Fibroblast of skin of back (primary cell): ENCODE measurements around the gene TNXB.
A peak's percentile ranks its signal among the peaks of the same experiment; 100 is the strongest.
"Not testable (repeated sequence)": the region's sequence is repeated elsewhere in the genome, so short reads cannot be mapped to it uniquely, and the experiment has no call there.

Experiments used
- DNase-seq: peaks from one replicate; pipeline ENCODE4 v3.0.0-alpha.2; 2013

Gene TNXB

DNA sequence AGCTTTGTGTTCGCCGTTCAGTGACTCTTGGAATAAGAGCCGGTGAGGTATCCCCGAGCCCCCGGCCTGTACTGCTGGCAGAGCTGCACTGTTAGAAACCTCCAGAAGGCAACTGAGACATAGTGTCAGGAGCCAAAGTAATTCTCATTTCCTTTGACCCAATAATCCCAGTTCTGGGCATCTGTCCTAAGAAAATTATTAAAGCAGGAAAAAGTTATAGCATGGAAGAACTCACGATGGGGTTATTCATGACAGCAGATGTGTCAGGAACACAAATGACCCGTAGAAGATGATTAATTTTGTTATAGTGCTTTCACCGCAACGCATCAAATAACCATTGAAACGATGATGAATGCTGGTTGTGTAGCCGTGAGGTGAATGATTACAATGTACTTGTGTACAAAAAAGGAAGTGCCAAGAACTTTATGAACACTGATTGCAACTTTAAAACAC, 50.6 kb downstream of the TNXB start:
- DNase-seq, result no peak

DNA sequence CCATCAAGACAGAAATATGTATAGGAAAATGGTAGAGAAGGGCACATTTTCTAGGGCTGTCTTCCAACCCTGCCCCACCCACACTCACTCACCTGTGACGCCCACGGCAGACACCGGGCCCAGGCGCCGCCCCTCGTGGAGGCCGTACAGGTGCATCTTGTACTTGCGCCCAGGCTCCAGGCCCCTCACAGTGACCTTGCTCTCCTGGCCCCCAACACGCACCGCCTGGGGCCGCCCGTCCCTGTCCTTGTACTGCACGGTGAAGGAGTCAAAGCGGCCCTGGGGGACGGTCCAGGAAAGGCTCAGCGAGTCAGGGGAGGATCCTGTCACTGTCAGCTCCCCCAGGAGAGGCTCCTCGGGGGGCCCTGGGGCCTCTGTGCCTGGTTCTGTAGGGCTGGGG, 51.2 kb downstream of the TNXB start:
- DNase-seq, result no peak

DNA sequence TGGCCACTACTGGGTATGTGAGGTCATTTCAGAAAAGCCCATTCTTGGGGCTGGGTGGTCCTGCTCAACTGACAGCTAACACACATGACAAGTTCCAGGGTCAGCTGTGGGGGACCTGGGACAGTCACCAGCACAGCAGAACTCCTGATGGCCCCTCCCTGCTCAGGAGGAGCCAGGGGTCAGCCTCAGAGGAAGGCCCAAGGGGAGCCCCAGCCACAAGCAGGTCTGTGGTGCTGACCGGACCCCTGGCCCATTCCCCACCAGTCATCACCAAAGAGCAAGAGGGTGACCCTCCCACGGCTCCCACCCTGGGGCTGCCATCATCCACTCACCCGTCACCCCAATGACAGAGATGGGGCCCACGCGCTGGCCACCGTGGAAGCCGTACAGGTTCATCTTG, 52.9 kb downstream of the TNXB start:
- no peak for DNase-seq

DNA sequence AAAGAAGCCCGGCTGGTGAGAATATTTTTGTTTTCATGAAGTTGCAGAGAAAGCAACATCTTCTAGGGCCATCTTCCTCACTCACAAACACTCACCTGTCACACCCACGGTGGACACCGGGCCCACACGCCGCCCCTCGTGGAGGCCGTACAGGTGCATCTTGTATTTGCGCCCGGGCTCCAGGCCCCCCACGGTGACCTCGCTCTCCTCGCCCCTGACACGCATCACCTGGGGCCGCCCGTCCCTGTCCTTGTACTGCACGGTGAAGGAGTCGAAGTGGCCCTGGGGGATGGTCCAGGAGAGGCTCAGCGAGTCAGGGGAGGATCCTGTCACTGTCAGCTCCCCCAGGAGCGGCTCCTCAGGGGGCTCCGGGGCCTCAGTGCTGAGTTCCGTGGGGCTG, 53.4 kb downstream of the TNXB start:
- DNase-seq, result not testable (repeated sequence)

DNA sequence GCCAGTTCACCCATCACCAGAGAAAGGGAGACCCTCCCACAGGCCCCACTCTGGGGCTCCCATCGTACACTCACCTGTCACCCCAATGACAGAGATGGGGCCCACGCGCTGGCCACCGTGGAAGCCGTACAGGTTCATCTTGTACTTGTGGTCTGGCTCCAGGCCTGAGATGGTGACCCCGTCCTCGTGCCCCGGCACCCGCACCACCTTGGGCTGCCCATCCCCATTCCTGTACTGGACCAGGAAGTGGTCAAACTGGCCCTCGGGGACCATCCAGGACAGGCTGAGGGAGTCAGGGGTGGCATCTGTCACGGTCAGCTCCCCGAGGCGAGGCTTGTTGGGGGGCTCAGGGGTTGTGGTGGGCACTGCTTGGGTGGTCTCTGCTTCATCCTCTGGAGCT, 55.8 kb downstream of the TNXB start:
- not testable (repeated sequence) for DNase-seq

DNA sequence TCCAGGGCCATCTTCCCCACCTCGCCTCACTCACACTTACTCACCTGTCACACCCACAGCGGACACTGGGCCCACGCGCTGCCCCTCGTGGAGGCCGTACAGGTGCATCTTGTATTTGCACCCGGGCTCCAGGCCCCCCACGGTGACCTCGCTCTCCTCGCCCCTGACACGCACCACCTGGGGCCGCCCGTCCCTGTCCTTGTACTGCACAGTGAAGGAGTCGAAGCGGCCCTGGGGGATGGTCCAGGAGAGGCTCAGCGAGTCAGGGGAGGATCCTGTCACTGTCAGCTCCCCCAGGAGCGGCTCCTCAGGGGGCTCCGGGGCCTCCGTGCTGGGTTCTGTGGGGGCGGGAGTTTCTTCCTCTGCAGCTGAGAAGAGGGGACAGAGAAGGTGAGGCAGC, 56.5 kb downstream of the TNXB start:
- DNase-seq, result not testable (repeated sequence)

DNA sequence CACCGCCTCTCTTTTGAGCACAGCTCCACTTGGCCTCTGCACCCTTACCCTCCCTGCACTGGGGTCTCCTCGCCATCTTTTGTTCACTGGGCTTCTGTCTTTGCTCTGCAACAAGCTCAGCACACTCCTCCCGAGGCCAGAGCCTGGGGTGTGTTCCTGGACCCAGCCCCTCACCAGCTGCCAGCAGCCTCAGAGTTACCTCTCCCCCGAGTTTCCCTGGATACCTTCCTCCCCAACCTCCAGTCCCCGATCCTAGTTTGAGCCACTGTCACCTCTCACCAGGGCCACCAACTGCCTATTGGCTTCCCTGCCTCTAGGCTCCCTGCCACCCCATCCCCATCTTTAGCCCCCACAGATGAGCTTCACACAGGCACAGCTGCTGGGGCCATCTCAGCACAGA, 58.6 kb downstream of the TNXB start:
- DNase-seq, result no peak

DNA sequence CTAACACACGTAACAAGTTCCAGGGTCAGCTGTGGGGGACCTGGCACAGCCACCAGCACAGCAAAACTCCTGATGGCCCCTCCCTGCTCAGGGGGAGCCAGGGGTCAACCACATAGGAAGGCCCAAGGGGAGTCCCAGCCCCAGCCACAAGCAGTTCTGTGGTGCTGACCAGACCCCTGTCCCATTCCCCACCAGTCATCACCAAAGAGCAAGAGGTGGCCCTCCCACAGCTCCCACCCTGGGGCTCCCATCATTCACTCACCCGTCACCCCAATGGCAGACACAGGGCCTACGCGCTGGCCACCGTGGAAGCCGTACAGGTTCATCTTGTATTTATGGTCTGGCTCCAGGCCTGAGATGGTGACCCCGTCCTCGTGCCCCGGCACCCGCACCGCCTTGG, 59.4 kb downstream of the TNXB start:
- DNase-seq, result not testable (repeated sequence)

DNA sequence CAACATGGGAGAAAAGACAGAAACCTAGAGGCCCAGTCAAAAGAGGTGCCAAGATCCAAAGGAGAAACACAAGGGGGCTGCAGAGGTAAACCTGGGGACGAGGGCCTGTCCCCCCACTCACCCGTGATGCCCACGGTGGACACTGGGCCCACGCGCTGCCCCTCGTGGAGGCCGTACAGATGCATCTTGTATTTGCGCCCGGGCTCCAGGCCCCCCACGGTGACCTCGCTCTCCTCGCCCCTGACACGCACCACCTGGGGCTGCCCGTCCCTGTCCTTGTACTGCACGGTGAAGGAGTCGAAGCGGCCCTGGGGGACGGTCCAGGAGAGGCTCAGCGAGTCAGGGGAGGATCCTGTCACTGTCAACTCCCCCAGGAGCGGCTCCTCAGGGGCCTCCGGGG, 60.0 kb downstream of the TNXB start:
- DNase-seq, result not testable (repeated sequence)

DNA sequence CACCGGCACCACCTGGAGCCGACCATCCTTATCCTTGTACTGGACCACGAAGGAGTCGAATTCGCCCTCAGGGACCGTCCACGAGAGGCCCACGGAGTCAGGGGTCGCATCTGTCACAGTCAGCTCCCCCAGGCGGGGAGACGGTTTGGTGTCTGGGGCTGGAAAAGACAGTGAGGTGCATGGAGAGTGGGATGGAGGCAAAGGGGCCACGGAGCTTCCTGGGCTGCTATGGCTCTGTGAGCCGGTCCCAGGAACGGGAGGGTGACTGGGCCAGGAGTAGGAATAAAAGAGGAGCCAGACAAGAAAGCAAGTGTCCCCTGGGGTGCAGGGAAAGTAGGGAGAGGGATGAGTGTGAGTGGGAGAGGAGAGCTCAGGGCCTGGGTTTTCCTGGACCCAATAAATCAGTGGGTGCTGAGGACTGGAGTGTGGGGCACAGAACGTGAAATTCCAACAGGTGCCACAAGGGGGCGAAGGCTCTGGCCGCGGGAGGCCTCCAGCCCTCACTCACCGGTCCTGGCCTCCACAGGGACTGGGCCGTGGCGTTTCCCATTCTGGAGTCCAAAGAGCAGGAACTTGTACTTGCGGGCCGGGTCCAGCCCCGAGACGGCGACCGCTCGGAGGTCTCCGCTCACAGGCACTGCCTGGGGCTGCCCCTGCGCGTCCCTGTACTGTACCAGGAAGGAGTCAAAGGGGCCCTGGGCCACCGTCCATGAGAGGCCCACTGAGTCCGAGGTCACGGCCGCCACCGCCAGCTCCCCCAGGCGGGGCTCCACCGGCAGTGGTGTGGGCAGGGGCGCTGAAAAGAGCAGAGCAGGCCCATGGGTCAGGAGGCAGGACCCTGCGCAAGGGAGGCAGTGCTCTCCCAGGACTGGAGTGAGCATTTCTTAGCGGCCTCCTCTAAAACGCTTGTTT, 61.0 kb downstream of the TNXB start:
- peak; percentile 46 for DNase-seq

DNA sequence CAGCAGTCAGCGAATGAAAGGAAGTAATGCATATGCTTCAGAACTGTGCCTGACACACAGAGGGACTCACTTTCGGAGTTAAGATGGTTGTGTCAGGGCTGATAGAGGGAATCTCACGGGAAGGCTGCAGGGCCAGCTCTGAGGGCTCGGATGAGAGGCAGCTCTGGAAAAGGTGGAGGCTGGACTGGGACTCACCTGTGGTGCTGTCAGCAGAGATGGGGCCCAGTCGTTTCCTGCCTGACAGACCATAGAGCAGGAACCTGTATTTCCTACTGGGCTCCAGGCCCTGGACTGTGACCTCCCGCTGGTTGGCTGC, 61.6 kb downstream of the TNXB start:
- no peak for DNase-seq

DNA sequence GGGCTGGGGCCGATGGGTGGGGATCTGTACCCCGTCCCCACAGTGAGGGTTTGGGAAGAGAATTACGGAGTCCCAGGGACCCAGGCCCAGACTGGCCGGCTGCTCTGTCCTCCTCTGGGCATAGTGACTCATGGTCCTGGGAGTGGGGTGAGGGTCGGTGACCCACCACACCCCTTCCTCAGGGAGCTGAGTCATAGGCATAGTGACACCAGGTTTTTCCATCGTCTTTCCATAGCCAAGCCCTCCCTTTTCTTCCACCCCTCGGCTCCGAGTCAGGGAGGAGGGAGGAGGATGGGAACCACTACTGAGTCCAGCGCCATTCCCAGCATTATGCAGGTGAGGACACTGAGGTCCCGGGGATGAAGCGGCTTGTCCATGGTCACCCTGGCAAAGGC, 62.1 kb downstream of the TNXB start:
- peak; percentile 71 for DNase-seq

DNA sequence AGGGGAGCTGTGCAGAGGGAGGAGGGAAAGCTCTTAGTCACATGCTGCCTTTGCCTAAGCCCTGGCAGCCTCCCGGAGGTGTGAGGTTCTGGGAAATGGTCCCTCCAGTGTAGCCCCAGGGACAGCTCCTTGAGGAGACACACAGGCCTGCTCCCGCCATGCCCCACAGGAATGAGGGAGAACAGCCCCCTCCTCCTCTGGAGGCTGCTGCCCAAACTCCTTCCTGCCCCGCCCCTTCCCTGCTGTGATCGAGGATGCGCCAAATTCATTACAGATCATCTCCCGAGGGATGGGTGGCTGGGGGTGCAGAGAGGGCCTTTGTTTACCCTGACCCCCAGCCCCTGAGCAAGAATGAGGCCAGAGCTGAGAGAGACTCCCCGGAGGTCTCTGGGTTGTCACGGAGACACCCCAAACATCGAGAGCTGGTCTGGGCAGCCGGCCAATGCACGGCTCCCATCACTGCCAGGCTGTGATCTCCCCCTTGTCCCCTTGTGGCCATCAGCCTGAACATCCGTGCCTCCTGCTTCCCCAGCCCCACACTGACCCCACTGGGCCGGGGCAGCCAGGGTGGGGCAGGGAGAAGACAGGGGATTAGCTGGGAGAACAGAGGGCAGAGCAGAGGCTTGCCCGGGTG, 62.6 kb downstream of the TNXB start:
- DNase-seq, result peak; percentile 72

DNA sequence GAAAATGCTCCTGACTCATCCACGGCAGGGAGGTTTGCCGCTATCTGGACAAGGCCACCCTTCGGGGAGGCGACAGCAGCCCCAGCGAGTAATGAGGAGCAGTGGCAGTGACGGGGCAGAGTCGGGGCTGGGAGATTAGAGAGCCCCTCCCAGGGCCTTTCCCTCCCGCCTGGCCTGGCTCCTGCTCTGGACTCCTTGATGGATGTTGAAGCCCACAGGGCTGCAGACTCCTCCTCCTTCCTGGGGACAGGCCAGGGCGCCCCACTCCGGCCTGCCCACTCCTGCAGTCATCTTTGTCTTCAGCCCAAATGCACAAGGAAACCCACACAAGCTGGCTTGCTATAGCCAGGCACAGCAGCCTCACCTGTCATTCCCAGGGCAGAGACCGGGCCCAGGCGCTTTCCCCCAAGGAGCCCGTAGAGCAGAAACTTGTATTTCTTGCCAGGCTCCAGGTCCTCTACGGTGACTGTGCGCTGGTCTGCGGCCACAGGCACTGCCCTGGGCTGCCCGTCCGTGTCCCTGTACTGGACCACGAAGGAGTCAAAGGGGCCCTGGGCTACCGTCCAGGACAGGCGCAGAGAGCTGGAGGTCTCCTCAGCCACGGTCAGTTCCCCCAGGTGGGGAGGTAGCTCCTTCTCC, 63.2 kb downstream of the TNXB start:
- peak; percentile 32 for DNase-seq

DNA sequence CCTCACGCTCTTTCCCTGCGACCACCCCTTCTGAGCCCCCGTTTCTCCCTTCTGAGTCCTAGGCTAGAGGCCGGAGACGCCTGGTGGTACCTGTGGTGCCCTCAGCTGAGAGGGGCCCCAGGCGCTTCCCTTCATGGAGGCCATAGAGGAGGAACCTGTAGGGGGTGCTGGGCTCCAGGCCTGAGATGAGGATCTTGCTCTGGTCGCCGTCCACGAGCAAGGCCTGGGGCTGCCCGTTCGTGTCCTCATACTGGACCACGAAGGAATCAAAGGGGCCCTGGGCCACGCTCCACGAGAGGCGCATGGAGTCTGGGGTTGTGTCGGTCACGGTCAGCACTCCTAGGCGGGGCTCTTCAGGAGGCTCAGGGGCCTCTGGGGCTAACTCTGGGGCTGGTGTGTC, 64.2 kb downstream of the TNXB start:
- DNase-seq, result not testable (repeated sequence)

DNA sequence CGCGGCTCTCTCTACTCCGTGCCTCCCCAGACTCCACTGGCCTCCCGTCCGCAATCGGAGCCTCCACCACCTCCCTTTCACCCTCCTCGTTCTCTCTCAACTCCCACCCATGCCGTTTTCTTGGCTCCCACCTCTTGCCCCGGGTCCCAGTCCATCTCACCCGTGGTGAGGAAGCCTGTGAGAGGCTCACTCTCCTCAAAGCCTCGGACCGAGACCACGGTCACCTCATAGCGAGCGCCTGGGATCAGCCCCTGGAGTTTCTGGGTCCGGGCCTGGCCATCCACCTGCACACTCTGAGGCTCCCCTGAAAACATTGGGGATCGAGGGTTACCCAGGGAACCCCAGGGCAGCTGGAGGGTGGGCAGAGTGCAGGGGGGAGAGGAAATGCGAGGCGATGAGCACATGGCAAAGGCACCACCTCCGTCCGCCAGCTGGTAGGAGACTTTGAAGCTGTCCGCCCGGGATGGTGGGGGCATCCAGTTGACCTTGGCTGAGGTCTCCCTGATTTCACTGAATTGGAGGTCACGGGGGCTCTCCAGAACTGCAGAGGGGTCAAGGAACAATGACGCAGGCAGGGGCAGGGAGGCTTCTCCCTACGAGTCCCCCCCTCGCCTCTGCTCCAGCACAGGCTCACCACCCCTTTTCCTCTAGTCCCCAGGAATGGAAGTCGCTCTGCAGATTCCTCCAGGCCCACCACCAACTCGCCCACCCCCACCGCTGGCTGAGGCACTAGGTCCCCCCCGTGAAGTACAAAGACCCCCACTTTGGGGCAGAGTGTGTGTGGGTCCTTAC, 65.4 kb downstream of the TNXB start:
- DNase-seq, result not testable (repeated sequence)

DNA sequence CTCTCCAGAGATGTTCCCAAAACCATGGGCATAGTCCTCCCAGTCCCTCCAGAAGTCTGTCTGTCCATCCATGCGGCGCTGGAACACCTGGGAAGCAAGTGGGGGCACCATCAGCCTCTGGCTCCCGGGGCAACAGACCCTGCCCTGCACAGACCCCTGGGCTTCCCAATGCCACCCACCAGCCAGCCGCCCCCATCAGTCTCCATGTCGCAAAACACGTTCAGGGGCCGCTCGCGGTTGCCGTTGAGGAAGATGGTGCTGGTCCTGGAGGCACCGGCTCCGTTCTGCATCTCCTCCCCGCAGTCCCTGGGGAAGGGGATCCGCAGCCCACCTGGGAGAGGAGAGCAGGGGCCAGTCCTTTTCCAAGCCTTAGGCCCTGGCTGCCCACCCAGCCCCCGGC, 66.9 kb downstream of the TNXB start:
- DNase-seq, result not testable (repeated sequence)

DNA sequence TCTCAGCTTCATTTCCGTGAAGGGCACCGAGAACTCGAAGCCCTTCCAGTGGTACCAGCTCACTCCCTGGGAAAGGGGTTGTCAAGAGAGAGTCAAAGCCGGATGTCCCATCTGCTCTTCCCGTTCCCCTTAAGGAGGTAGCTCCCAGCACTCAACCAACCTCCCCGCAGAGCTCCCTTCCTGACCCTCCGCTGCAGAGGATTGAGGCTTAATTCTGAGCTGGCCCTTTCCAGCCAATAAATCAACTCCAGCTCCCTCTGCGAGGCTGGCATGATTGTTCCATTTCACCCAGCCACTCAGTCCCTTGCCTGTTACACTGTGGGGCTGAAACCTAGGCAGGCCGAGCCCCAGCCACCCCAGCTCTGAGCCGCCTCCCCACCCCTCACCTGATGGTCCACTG, 67.8 kb downstream of the TNXB start:
- not testable (repeated sequence) for DNase-seq

DNA sequence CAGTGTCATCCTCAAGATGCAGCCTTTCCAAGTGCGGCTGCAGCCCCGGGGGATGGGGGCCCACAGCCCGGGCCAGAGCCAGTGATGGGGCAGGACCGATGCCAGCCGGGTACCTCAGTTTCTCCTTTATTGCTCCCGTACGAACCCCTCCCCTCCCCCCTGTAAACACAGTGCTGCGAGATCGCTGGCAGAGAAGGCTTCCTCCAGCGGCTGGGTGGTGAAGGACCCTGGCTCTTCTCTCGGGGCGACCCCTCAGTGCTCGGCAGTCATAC, 68.2 kb downstream of the TNXB start:
- not testable (repeated sequence) for DNase-seq

DNA sequence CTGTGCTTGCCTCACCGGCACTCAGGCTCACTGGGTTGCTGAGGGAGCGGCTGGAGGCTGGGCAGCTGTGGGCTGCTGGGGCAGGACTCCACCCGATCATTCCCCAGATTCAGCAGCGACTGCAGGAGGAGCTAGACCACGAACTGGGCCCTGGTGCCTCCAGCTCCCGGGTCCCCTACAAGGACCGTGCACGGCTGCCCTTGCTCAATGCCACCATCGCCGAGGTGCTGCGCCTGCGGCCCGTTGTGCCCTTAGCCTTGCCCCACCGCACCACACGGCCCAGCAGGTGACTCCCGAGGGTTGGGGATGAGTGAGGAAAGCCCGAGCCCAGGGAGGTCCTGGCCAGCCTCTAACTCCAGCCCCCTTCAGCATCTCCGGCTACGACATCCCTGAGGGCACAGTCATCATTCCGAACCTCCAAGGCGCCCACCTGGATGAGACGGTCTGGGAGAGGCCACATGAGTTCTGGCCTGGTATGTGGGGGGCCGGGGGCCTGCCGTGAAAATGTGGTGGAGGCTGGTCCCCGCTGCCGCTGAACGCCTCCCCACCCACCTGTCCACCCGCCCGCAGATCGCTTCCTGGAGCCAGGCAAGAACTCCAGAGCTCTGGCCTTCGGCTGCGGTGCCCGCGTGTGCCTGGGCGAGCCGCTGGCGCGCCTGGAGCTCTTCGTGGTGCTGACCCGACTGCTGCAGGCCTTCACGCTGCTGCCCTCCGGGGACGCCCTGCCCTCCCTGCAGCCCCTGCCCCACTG, 68.7 kb downstream of the TNXB start:
- DNase-seq, result not testable (repeated sequence)

DNA sequence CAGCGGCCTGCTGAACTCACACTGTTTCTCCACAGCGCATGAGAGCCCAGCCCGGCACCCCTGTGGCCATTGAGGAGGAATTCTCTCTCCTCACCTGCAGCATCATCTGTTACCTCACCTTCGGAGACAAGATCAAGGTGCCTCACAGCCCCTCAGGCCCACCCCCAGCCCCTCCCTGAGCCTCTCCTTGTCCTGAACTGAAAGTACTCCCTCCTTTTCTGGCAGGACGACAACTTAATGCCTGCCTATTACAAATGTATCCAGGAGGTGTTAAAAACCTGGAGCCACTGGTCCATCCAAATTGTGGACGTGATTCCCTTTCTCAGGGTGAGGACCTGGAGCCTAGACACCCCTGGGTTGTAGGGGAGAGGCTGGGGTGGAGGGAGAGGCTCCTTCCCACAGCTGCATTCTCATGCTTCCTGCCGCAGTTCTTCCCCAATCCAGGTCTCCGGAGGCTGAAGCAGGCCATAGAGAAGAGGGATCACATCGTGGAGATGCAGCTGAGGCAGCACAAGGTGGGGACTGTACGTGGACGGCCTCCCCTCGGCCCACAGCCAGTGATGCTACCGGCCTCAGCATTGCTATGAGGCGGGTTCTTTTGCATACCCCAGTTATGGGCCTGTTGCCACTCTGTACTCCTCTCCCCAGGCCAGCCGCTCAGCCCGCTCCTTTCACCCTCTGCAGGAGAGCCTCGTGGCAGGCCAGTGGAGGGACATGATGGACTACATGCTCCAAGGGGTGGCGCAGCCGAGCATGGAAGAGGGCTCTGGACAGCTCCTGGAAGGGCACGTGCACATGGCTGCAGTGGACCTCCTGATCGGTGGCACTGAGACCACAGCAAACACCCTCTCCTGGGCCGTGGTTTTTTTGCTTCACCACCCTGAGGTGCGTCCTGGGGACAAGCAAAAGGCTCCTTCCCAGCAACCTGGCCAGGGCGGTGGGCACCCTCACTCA, 69.5 kb downstream of the TNXB start:
- not testable (repeated sequence) for DNase-seq
